OCI-LY7 (cell line): ENCODE results near the gene ZNRF3. TPM values are rescaled to one million over a fixed set of nuclear protein-coding genes. Genes with fewer than 3 reads are reported as not detected.

Experiments used
- BruUV-seq: library from RNA; stranded (reverse); fragments of 400-500 nt; replicated peaks from 2 replicates; lab custom pipeline; 2021; lab: Mats Ljungman, UMichigan
- CTCF ChIA-PET: fragments of 300-600 bp; sonication (Branson Sonifier 250); formaldehyde crosslinking; loops from one replicate; lab custom pipeline; 2022; ENCODE audit warnings: antibody characterized with exemption; ENCODE audit not compliant: unreplicated experiment; lab: Charles Lee
- POLR2A ChIA-PET: fragments of 300-600 bp; sonication (Branson Sonifier 250); formaldehyde crosslinking; loops from one replicate; lab custom pipeline; 2022; ENCODE audit warnings: antibody characterized with exemption; lab: Charles Lee
- DNase-seq: peaks from one replicate; pipeline ENCODE4 v3.0.0-alpha.2; 2015; ENCODE audit warnings: low spot score
- H2AFZ ChIP-seq: fragments of 200-600 bp; sonication (generic), shearing (Covaris generic); 2 replicates; pipeline ENCODE4 v1.6.1; 2014; ENCODE audit warnings: mild to moderate bottlenecking, antibody characterized with exemption, low read length, moderate library complexity
- H3K27ac ChIP-seq: fragments of 200-600 bp; sonication (generic); 2 replicates; pipeline ENCODE4 v1.5.1; 2014; ENCODE audit warnings: mixed run types, low read depth, mild to moderate bottlenecking, moderate library complexity, low read length, inconsistent platforms; ENCODE audit not compliant: poor library complexity, severe bottlenecking
- H3K36me3 ChIP-seq: fragments of 200-600 bp; sonication (generic); 2 replicates; pipeline ENCODE4 v1.6.1; 2014; ENCODE audit warnings: mild to moderate bottlenecking, antibody characterized with exemption, low read length, moderate library complexity, mixed read lengths; ENCODE audit not compliant: insufficient read depth
- H3K4me1 ChIP-seq: fragments of 200-600 bp; sonication (generic); 2 replicates; pipeline ENCODE4 v1.5.1; 2014; ENCODE audit warnings: mild to moderate bottlenecking, low read length; ENCODE audit not compliant: insufficient read depth, poor library complexity, severe bottlenecking
- H3K4me2 ChIP-seq: fragments of 200-600 bp; sonication (generic); 2 replicates; pipeline ENCODE4 v1.6.1; 2014; ENCODE audit warnings: mild to moderate bottlenecking, low read length
- H3K4me3 ChIP-seq: fragments of 200-600 bp; sonication (generic); 2 replicates; pipeline ENCODE4 v1.5.1; 2014; ENCODE audit warnings: mild to moderate bottlenecking, low read depth, low read length; ENCODE audit not compliant: poor library complexity, severe bottlenecking
- H3K79me2 ChIP-seq: fragments of 200-600 bp; sonication (generic); 2 replicates; pipeline ENCODE4 v1.6.1; 2016; ENCODE audit warnings: low read depth, mild to moderate bottlenecking, low read length, moderate library complexity, mixed read lengths; ENCODE audit not compliant: insufficient read depth
- H3K9me2 ChIP-seq: fragments of 200-600 bp; sonication (generic); 2 replicates; pipeline ENCODE4 v1.6.1; 2016; ENCODE audit warnings: mild to moderate bottlenecking, low read length, mixed read lengths; ENCODE audit not compliant: insufficient read depth
- H3K9me3 ChIP-seq: fragments of 200-600 bp; sonication (generic); 2 replicates; pipeline ENCODE4 v1.6.1; 2014; ENCODE audit warnings: mild to moderate bottlenecking, mixed run types, low read length, mixed read lengths
- H4K20me1 ChIP-seq: fragments of 200-600 bp; sonication (generic); 2 replicates; pipeline ENCODE4 v1.6.1; 2014; ENCODE audit warnings: mild to moderate bottlenecking, antibody characterized with exemption, low read length, moderate library complexity, mixed read lengths; ENCODE audit not compliant: insufficient read depth
- CTCF ChIP-seq: fragments of 200-600 bp; sonication (generic); conservative IDR thresholded peaks from 2 replicates; pipeline ENCODE4 v1.5.1; 2014; ENCODE audit warnings: mild to moderate bottlenecking, antibody characterized with exemption, low read length, moderate library complexity, mixed read lengths
- EZH2phosphoT487 ChIP-seq: fragments of 200-600 bp; sonication (generic); IDR thresholded peaks from 2 replicates; pipeline ENCODE4 v1.6.1; 2018; ENCODE audit warnings: low read depth, borderline replicate concordance, mild to moderate bottlenecking, mixed run types, antibody characterized with exemption, low read length, moderate library complexity, mixed read lengths
- intact Hi-C: fragments of 100-400 bp; cut with micrococcal nuclease; formaldehyde crosslinking; loops from one replicate; pipeline ENCODE4 v1.10.0; 2022; ENCODE audit not compliant: unreplicated experiment
- total RNA-seq, 2 experiments: library from RNA; depleted of rRNA in 1 of 2; stranded (reverse); fragments of >200 nt in 1 of 2; shearing (Covaris generic) in 1 of 2; gene quantifications; 2 replicates each; pipeline ENCODE4 v1.2.3, GENCODE V29; 2014 to 2022

Gene ZNRF3
- total RNA-seq, 2 experiments from 2014 or later, result 3.6 to 3.9 TPM

GRCh38 chr22:28978158-28978557, 94.8 kb downstream of the ZNRF3 start:
- Histone ChIP-seq H3K4me3 (no peak overlapping the region), H3K27ac (no peak overlapping the region), H3K4me1 (no peaks in the 10 kb centered on the region), H4K20me1 (no peaks in the 10 kb centered on the region), H3K36me3 (no peaks in the 10 kb centered on the region), H3K9me2 (no peaks in the 10 kb centered on the region), H2AFZ (no peak overlapping the region), H3K4me2 (no peak overlapping the region), H3K79me2 (no peaks in the 10 kb centered on the region), H3K9me3 (no peaks in the 10 kb centered on the region)
- BruUV-seq, result no TSS peak
- intact Hi-C loops, result no loop called here
- DNase-seq, result no peak
- ChIA-PET CTCF (no interaction called here), POLR2A (no interaction called here)
- TF ChIP-seq CTCF (no peak), EZH2phosphoT487 (no peak)

GRCh38 chr22:28978863-28979796, 95.8 kb downstream of the ZNRF3 start:
- Histone ChIP-seq H3K4me2 (no peak overlapping the region), H2AFZ (no peak overlapping the region), H3K4me3 (no peak overlapping the region), H3K79me2 (no peaks in the 10 kb centered on the region), H3K9me3 (no peaks in the 10 kb centered on the region), H3K36me3 (no peaks in the 10 kb centered on the region), H3K4me1 (no peaks in the 10 kb centered on the region), H3K9me2 (no peaks in the 10 kb centered on the region), H3K27ac (no peak overlapping the region), H4K20me1 (no peaks in the 10 kb centered on the region)
- TF ChIP-seq EZH2phosphoT487 (no peak), CTCF (no peak)
- ChIA-PET POLR2A (no interaction called here), CTCF (no interaction called here)
- DNase-seq, result no peak
- no TSS peak for BruUV-seq
- intact Hi-C loops, result no loop called here

GRCh38 chr22:28980326-28980725, 97.0 kb downstream of the ZNRF3 start:
- H3K4me3 ChIP-seq, result no peak overlapping the region
- H3K9me2 ChIP-seq, result no peaks in the 10 kb centered on the region
- no TSS peak for BruUV-seq
- POLR2A ChIA-PET, result no interaction called here
- H3K4me1 ChIP-seq, result no peaks in the 10 kb centered on the region
- H3K4me2 ChIP-seq, result no peak overlapping the region
- CTCF ChIA-PET, result no interaction called here
- H4K20me1 ChIP-seq, result no peaks in the 10 kb centered on the region
- H2AFZ ChIP-seq, result no peak overlapping the region
- intact Hi-C loops, result no loop called here
- no peak for DNase-seq
- H3K9me3 ChIP-seq, result no peaks in the 10 kb centered on the region
- no peak for TF ChIP-seq EZH2phosphoT487
- TF ChIP-seq CTCF, result no peak
- no peaks in the 10 kb centered on the region for H3K36me3 ChIP-seq
- no peak overlapping the region for H3K27ac ChIP-seq
- H3K79me2 ChIP-seq, result no peaks in the 10 kb centered on the region
